GM19099 (cell line): ENCODE measurements around the gene SOBP.

Experiments
- POLR2A ChIP-seq: IDR thresholded peaks from 3 replicates; pipeline ENCODE4 v1.6.1; 2011; ENCODE audit warnings: low read depth; ENCODE audit not compliant: insufficient read length; ENCODE audit errors: extremely low read depth

Gene SOBP

GRCh38 chr6:107642861-107643328 is 153.0 kb downstream of the SOBP start:
- TF ChIP-seq POLR2A, result no peak

DNA sequence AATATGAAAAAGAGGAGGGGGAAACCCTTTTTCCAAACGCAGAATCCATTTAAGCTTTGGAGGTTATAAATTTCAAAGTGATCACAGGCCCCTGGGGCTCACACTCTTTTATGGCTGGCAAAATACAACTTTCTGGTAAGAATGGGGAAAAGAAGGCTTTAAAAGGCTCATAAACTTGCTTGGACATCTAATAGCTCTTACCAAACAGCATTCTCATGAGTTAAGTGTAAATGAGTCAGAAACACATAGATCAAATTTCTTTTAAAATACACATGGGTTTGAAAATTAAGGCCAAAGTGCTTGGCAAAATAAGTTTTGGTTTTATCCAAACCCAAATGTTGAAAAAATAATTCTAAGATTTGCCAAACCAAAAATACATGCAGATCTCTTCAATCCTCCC is 154.6 kb downstream of the SOBP start:
- no peak for TF ChIP-seq POLR2A

- no peak for TF ChIP-seq POLR2A
Observed at GRCh38 chr6:107645740-107646139, 155.8 kb downstream of the SOBP start.

DNA sequence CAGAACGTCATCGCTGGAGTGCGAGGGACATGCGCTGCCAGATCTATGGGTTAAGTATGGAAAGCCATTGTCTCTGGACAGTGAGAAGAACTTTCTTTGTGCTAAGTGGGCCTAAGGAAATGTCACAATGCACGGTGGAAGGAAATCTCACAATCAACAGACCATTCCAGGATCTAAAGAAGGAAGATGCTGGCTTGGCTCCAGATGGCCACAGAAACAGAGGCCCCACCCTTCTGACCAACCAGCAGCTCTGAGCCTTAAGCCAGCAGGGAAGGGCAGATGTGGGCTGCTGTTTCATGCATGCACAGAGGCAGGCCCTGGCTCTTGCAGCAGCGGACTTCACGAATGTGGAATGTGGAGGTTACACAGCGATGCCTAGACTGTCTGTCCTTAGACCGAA is 156.3 kb downstream of the SOBP start:
- no peak for TF ChIP-seq POLR2A

- TF ChIP-seq POLR2A, result no peak
Observed at GRCh38 chr6:107646776-107647438, 157.0 kb downstream of the SOBP start.

DNA sequence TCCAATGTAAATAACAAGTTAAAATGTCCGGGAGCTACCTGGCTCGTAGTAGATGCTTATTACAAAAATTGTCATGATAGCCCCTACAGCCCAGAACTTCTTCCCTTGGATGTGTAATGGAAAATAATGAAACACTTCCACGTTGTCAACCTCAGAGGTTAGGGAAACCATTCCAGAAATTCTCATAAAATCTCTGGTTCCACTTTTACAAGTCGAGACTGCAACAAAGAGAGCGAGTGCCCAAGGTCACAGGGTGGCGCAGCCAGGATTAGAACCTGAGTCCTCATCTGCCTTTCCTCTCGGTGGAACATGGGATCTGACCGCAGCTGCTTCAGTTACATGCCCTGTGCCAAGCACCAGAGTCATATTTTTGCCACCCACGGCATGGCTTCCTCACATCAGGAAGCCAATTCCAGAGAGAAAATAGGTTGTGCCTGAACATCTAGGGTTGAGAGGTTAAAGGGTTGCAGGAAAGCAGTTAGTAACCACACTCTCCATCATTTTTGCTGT is 157.6 kb downstream of the SOBP start:
- no peak for TF ChIP-seq POLR2A

DNA sequence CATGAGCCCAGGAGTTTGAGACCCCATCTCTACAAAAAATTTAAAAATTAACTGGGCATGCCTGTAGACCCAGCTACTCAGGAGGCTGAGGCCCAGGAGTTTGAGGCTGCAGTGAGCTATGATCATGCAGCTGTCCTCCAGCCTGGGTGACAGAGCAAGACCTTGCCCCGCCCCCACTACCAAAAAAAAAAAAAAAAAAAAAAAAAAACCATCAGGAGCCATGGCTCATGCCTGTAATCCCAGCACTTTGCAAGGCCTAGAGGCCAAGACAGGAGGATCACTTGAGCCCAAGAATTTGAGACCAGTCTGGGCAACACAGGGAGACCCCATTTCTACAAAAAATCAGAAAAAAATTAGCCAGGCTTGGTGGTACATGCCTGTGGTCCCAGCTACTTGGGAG is 159.1 kb downstream of the SOBP start:
- no peak for TF ChIP-seq POLR2A

GRCh38 chr6:107652526-107653182 is 162.7 kb downstream of the SOBP start:
- no peak for TF ChIP-seq POLR2A

- TF ChIP-seq POLR2A, result no peak
Observed at GRCh38 chr6:107653183-107653580, 163.3 kb downstream of the SOBP start.

- no peak for TF ChIP-seq POLR2A
Observed at GRCh38 chr6:107653861-107654394, 164.0 kb downstream of the SOBP start.

DNA sequence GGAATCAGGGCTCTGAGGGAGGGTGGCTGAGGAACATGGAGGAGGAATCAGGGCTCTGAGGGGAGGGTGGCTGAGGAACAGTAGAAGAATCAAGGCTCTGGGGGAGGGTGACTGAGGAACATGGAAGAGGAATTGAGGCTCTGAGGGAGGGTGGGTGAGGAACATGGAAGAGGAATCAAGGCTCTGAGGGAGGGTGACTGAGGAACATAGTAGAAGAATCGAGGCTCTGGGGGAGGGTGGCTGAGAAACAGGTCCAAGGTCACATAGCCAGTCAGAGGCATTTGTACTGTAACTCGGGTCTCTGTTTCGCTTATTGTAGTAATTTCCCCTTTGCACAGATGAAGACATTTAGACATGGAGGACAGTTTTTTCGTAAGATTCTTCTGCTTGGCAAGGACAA is 164.8 kb downstream of the SOBP start:
- TF ChIP-seq POLR2A, result no peak

- no peak for TF ChIP-seq POLR2A
Observed at GRCh38 chr6:107655245-107655644, 165.3 kb downstream of the SOBP start.

GRCh38 chr6:107655864-107656263 is 165.9 kb downstream of the SOBP start:
- TF ChIP-seq POLR2A, result no peak

DNA sequence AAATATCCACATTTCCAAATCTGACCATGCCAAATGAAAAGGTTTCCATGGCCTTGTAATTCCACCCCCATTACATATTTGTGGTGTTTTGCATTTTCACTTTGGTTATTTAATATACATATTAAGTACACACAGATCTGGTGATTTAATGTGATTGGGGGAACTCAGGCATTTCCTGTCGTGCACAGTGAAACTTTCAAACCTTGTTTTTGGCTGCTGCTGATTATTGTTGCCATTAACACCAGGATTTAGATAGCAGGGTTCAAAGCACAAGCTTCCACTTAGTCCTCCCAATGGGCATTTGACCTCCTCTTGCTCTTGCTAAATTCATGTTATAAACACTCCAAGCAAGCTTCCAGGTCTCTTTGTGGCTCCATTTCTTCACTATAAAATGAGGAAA is 166.5 kb downstream of the SOBP start:
- TF ChIP-seq POLR2A, result no peak

- no peak for TF ChIP-seq POLR2A
Observed at GRCh38 chr6:107656883-107657282, 167.0 kb downstream of the SOBP start.

GRCh38 chr6:107657373-107657754 is 167.4 kb downstream of the SOBP start:
- no peak for TF ChIP-seq POLR2A
